Fibroblast of skin of abdomen (primary cell): ENCODE measurements around the gene PAK2.
A peak's percentile ranks its signal among the peaks of the same experiment; 100 is the strongest.
"Not testable (repeated sequence)": the region's sequence is repeated elsewhere in the genome, so short reads cannot be mapped to it uniquely, and the experiment has no call there.

ENCODE experiments used
- DNase-seq: peaks from one replicate; pipeline ENCODE4 v3.0.0-alpha.2; 2013

Gene PAK2

DNA sequence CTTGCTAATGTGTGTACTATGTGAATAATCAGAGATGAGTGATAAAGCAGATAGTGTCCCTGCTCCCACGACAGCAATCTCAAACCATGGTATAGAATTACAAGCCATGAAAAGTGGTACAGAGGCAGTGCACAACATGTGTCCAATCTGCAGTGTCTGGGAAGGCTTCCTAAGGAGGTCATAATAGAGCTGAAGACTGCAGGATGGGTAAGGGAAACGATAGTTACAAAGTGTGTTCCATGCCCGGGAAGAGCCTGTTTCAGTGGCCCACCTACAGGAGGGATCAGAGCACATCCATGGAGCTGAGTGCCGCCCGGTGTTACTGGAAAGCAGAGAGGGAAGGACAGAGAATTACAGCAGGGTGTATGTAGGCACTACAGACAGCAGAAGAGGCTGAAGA, 48.9 kb downstream of the PAK2 start:
- no peak for DNase-seq

DNA sequence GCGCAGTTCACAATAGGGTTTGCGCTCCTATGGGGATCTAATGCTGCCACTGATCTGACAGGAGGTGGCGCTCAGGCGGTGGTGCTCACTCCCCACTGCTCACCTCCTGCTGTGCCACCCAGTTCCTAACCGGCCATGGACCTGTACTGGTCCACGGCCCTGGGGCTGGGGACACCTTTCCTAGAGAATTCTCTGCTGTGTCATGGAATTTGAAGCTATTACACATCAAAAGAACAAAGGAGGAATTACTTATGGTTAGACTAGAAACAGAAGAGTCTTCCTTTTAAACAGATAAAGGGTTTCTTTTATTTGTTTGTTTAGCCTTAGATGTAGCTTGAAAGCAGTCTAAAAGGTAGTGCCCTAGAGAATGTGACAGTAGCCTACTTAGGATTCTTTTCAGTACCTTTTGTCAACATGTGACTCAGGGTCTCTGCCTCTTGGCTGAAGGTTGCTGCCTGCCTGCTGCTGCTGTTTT, 50.3 kb downstream of the PAK2 start:
- DNase-seq = no peak

GRCh38 chr3:196790636-196791035, 51.0 kb downstream of the PAK2 start:
- no peak for DNase-seq

- no peak for DNase-seq
These were observed 53.1 kb downstream of the PAK2 start for GRCh38 chr3:196792771-196793170.

DNA sequence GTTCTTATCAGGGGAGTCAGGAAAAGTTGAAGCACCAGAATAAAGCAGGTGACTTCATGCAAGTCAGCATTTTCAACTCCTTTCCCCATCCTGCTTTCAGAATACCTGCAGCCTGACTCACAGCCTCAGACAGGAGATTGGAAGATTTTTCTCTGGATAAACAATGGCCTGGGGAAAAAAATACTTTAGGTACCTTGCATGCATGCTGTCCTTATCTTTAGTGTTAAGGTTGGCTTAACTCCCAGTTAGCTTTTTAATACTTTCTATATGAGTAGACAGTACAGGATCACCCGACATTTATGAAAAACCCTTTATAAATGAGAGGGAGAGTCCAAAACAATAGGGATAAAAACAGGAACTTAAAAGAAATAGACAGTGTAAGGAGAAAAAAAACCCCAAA, 53.6 kb downstream of the PAK2 start:
- peak; percentile 84 for DNase-seq

GRCh38 chr3:196794467-196794866, 54.8 kb downstream of the PAK2 start:
- DNase-seq = no peak

- DNase-seq = no peak
These were observed 56.7 kb downstream of the PAK2 start for GRCh38 chr3:196796317-196796716.

DNA sequence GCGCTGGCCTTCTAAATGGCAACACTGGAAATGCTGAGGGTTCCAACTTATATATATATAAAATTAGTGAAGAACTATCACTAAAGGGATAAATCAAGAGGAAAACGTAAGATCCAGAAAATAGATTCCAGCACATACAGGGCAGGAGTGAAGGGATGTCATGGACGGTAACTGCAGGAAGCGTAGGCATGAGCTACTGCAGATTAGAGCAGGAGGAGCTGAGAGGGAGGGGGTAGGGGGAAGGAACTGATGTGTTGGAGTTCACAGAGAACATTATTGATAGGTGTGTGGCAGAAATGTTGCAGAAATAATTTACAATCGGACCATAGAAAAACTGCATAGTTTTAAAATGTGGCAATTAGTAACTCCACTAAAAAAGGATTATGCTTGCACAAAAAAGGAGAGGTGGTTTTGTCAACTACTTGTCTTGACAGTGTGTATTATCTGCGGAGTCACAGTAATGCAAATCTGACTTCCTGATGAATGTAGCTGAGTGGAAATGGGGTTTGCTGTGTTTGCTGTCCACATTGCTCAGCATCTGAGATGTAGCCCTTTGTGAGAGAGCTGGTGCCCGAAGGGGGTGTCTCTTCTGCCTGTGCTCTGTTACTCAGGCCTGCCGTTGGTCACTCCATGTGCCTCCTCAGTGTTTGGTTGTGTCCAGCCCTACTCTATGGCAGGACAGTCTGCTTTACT, 61.2 kb downstream of the PAK2 start:
- no peak for DNase-seq

GRCh38 chr3:196803891-196804468, 64.3 kb downstream of the PAK2 start:
- DNase-seq = peak; percentile 8

- no peak for DNase-seq
These were observed 65.1 kb downstream of the PAK2 start for GRCh38 chr3:196804773-196805172.

- no peak for DNase-seq
These were observed 71.4 kb downstream of the PAK2 start for GRCh38 chr3:196810963-196811581.

GRCh38 chr3:196812853-196813252, 73.2 kb downstream of the PAK2 start:
- DNase-seq = no peak

- DNase-seq = no peak
These were observed 74.2 kb downstream of the PAK2 start for GRCh38 chr3:196813903-196814302.

GRCh38 chr3:196821806-196822355, 82.2 kb downstream of the PAK2 start:
- no peak for DNase-seq

GRCh38 chr3:196829651-196830050, 90.0 kb downstream of the PAK2 start:
- not testable (repeated sequence) for DNase-seq

DNA sequence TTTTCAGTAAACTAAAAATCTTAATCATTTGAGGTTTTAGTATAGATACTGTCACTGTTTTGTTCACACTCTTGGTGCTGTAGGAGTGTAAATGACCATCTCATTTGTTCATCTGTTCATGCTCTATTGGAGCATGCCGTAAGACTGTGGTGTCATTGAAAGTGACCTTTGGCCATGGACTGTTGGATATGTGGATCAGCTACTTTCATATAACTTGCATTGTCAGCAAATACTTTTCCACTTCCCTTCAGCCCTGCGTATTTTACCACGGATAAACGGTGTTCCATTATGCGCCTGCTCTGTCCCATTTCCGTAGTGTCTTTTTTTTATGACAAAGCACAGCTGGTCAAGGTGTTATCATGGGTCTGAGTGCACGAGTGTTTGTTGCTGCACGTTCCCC, 95.4 kb downstream of the PAK2 start:
- DNase-seq = no peak

GRCh38 chr3:196836626-196837025, 97.0 kb downstream of the PAK2 start:
- not testable (repeated sequence) for DNase-seq

DNA sequence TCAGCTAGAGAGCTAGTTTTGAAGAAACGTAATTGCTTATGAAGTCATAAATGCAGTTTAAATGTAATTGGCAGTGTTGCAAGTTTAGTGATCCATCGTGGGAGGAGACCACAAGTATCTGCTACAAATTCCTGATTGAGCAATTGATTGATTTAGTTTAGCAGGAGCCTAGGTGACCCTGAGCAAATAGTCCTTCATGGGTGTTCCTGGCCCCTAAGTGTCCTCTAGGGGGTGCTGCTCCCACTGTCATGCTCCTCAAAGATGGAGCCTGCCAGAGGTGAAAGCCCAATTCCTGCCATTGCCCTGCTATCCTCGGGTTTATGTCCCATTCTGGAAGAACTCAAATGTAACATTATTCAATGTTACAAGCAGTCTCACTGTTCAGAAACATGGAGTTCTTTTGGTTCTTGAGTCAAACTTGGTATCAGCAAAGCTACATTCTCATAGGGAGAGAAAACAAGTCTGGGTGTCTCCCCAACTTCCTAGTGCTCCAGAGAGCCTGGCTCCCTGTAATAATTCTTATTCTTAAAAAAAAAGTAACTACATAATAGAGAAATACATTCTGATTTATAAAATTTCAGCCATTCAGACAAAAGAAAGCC, 98.3 kb downstream of the PAK2 start:
- peak; percentile 58 for DNase-seq

DNA sequence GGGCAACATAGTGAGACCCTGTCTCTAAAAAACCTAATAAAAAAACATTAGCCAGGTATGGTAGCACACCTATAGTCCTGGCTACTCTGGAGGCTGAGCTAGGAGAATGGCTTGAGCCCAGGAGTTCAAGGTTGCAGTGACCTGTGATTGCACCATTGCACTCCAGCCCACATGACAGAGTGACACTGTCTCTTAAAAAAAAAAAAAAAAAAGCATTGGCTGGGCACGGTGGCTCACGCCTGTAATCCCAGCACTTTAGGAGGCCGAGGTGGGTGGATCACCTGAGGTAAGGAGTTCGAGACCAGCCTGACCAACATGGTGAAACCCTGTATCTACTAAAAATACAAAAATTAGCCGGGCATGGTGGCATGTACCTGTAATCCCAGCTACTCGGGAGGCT, 99.7 kb downstream of the PAK2 start:
- DNase-seq = not testable (repeated sequence)

DNA sequence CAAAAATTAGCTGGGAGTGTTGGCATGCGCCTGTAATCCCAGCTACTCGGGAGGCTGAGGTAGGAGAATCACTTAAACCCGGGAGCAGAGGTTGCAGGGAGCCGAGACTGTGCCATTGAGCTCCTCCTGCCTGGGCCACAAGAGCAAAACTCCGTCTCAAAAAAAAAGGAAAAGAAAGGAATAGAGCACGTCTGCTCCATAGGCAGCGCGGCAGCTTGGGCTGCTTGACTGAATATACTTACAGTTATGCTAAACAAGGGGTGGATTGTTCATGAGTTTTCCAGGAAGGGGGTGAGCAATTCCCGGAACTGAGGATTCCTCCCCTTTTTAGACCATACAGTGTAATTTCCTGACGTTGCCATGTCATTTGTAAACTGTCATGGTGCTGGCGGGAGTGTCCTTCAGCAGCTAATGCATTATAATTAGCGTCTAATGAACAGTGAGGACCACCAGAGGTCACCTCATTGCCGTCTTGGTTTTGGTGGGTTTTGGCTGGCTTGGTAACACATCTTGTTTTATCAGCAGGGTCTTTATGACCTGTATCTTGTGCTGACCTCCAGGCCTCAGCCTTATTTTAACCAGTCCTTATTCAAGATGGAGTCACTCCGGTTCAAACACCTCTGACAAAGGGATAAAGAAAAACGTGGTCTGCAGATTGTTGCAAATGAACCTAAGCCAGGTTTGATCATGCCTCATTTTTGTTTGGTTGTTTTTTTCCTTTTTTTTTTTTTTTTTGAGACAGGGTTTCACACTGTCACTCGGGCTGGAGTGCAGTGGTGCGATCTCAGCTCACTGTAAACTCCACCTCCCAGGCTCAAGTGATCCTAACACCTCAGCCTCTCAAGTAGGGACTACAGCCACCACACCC, 103.1 kb downstream of the PAK2 start:
- no peak for DNase-seq

GRCh38 chr3:196843435-196844110, 103.9 kb downstream of the PAK2 start:
- DNase-seq = no peak
